Keratinocyte (primary cell): Measurements from ENCODE around the gene TNFRSF4.

Source experiments
- EZH2 ChIP-seq: IDR thresholded peaks from one replicate; pipeline ENCODE4 v1.6.1; 2012; ENCODE audit warnings: inconsistent platforms, mild to moderate bottlenecking, low read length, moderate library complexity
- TF ChIP-seq, protein P1 (sequence below), 3 experiments: IDR thresholded peaks in 1 of 3; conservative IDR thresholded peaks in 1 of 3; optimal IDR thresholded peaks in 1 of 3; 2 replicates in 2 of 3; 3 replicates in 1 of 3; pipeline versions ENCODE3 to v1.5.1; 2011; ENCODE audit warnings: low read length in 3 of 3, mild to moderate bottlenecking in 3 of 3, moderate library complexity in 2 of 3, control low read depth in 1 of 3, inconsistent platforms in 1 of 3; ENCODE audit not compliant: insufficient read depth in 2 of 3; ENCODE audit errors: extremely low read depth in 1 of 3

DNA sequence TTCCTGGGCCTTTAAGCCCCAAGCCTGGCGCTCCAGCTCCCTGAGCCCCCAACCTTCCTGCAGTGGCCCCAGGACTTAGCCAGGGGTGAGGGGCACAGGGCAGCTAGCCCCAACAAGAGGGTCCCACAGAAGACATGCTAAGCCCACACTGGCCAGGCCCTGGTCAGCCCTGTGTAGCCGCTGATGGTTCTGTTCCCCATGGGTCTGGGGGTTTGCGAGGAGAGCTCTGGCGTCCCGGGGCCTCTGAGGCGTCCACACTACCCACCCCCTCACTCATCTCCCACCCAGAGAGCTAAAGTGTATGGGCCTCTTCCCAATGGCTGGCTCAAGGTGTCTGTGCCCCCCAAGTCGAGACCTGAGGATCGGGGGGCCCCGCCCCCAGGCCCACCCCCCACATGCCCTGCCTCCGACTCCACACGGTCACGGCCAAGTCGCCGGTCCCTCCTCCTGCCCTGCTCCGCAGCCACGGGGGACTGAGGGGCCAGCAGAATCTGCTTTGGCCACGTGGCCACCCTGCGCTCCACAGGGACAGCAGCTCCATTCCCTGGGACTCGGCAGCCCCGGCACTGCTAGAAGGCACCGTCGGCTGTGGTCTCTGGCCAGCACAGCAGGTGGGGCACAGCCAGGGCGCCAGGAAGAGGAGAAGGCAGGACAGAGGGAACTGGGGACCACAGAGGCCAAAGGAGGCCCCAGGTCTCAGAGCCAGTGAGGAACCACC lies 15.4 kb downstream of the TNFRSF4 start:
- TF ChIP-seq, protein P1, sequence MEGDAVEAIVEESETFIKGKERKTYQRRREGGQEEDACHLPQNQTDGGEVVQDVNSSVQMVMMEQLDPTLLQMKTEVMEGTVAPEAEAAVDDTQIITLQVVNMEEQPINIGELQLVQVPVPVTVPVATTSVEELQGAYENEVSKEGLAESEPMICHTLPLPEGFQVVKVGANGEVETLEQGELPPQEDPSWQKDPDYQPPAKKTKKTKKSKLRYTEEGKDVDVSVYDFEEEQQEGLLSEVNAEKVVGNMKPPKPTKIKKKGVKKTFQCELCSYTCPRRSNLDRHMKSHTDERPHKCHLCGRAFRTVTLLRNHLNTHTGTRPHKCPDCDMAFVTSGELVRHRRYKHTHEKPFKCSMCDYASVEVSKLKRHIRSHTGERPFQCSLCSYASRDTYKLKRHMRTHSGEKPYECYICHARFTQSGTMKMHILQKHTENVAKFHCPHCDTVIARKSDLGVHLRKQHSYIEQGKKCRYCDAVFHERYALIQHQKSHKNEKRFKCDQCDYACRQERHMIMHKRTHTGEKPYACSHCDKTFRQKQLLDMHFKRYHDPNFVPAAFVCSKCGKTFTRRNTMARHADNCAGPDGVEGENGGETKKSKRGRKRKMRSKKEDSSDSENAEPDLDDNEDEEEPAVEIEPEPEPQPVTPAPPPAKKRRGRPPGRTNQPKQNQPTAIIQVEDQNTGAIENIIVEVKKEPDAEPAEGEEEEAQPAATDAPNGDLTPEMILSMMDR (optimal IDR thresholded peaks at IDR 0.05 in 1 of 3, IDR thresholded peaks at IDR 0.05 in 1 of 3, conservative IDR thresholded peaks at IDR 0.05 in 1 of 3; ENCODE audit: extremely low read depth in 1 of 3, insufficient read depth in 2 of 3, low read length in 3 of 3): no peak
- no peak for TF ChIP-seq EZH2
